ENCODE data around the gene KSR2.

KSR2 gene

GRCh38 chr12:117441751-117442150, 527.0 kb downstream of the KSR2 start:
- TF ChIP-seq CTCF (IDR thresholded peaks at IDR 0.05; ENCODE audit: low read depth, low read length), result no peak
- no peak overlapping the region for H3K4me3 ChIP-seq (ENCODE audit: low read depth, low read length)

GRCh38 chr12:117440384-117440783, 528.4 kb downstream of the KSR2 start:
- no peak for TF ChIP-seq CTCF (IDR thresholded peaks at IDR 0.05; ENCODE audit: low read depth, low read length)
- H3K4me3 ChIP-seq (ENCODE audit: low read depth, low read length), result no peak overlapping the region

- no peak for TF ChIP-seq CTCF (IDR thresholded peaks at IDR 0.05; ENCODE audit: low read depth, low read length)
- no peak overlapping the region for H3K4me3 ChIP-seq (ENCODE audit: low read depth, low read length)
These were observed 529.2 kb downstream of the KSR2 start for GRCh38 chr12:117439531-117440001.

- no peak overlapping the region for H3K4me3 ChIP-seq (ENCODE audit: low read depth, low read length)
- no peak for TF ChIP-seq CTCF (IDR thresholded peaks at IDR 0.05; ENCODE audit: low read depth, low read length)
These were observed 530.0 kb downstream of the KSR2 start for GRCh38 chr12:117438809-117439208.

GRCh38 chr12:117437516-117438255, 531.1 kb downstream of the KSR2 start:
- no peak overlapping the region for H3K4me3 ChIP-seq (ENCODE audit: low read depth, low read length)
- TF ChIP-seq CTCF (IDR thresholded peaks at IDR 0.05; ENCODE audit: low read depth, low read length), result no peak

- no peak for TF ChIP-seq CTCF (IDR thresholded peaks at IDR 0.05; ENCODE audit: low read depth, low read length)
- H3K4me3 ChIP-seq (ENCODE audit: low read depth, low read length), result no peak overlapping the region
These were observed 534.9 kb downstream of the KSR2 start for GRCh38 chr12:117433878-117434277.

- H3K4me3 ChIP-seq (ENCODE audit: low read depth, low read length), result no peak overlapping the region
- no peak for TF ChIP-seq CTCF (IDR thresholded peaks at IDR 0.05; ENCODE audit: low read depth, low read length)
These were observed 538.5 kb downstream of the KSR2 start for GRCh38 chr12:117430246-117430645.
